Left ventricle myocardium inferior (tissue), 1 donor: ENCODE data around the gene MVB12B. TPM values are rescaled to one million over a fixed set of nuclear protein-coding genes. Genes with fewer than 3 reads are reported as not detected.

Source experiments
- DNase-seq: peaks from one replicate; pipeline ENCODE4 v3.0.0-alpha.2; 2020
- H3K27ac ChIP-seq: fragments of 200-600 bp; replicated peaks from 2 replicates; pipeline ENCODE4 v1.8.0; 2021
- H3K27me3 ChIP-seq: fragments of 200-600 bp; 2 replicates; pipeline ENCODE4 v1.8.0; 2021; ENCODE audit warnings: low read depth
- H3K36me3 ChIP-seq: fragments of 200-600 bp; 2 replicates; pipeline ENCODE4 v1.8.0; 2021
- H3K4me1 ChIP-seq: fragments of 200-600 bp; 2 replicates; pipeline ENCODE4 v1.8.0; 2021
- H3K4me3 ChIP-seq: fragments of 200-600 bp; 2 replicates; pipeline ENCODE4 v1.8.0; 2021; ENCODE audit warnings: mild to moderate bottlenecking, moderate library complexity
- H3K9me3 ChIP-seq: fragments of 200-600 bp; replicated peaks from 2 replicates; pipeline ENCODE4 v1.8.0; 2021
- CTCF ChIP-seq: fragments of 200-600 bp; IDR thresholded peaks from 2 replicates; pipeline ENCODE4 v1.8.0; 2021; ENCODE audit warnings: antibody characterized with exemption, mild to moderate bottlenecking, borderline replicate concordance
- intact Hi-C: fragments of 100-400 bp; cut with micrococcal nuclease; formaldehyde crosslinking; loops from one replicate; pipeline ENCODE4 v1.11.0; 2022
- total RNA-seq: library from RNA; stranded (reverse); fragmentation: NEBNext Ultra II Directional; extraction: Animal tissue kit (Norgen Biotek cat#: 25700); gene quantifications from one replicate; pipeline ENCODE4 v1.2.1, GENCODE V29; 2021
- donor health status: DM: no; HTN: yes; CAD: no; lungs with severe emphysema.

MVB12B gene
- total RNA-seq, 1 donor from 2014 or later: 11.2 TPM

GRCh38 chr9:126515873-126516505 lies 189.4 kb downstream of the MVB12B start:
- peaks cover 37% of the 10 kb centered on the region for H3K4me1 ChIP-seq

GRCh38 chr9:126516561-126516935 lies 189.9 kb downstream of the MVB12B start:
- no peaks in the 10 kb centered on the region for H3K9me3 ChIP-seq
- no peak for TF ChIP-seq CTCF
- H3K27me3 ChIP-seq: peaks cover 100% of the 10 kb centered on the region
- intact Hi-C loops: no loop called here
- peak overlapping the region; percentile 80 for H3K27ac ChIP-seq
- H3K4me3 ChIP-seq: peak overlapping the region; percentile 57
- DNase-seq: no peak
- no peaks in the 10 kb centered on the region for H3K36me3 ChIP-seq
- H3K4me1 ChIP-seq: peaks cover 43% of the 10 kb centered on the region

More at GRCh38 chr9:126515873-126516505, 189.4 kb downstream of the MVB12B start:
- Histone ChIP-seq H3K27ac (peak overlapping the region; percentile 80), H3K27me3 (peaks cover 97% of the 10 kb centered on the region), H3K9me3 (no peaks in the 10 kb centered on the region), H3K4me3 (no peak overlapping the region), H3K36me3 (no peaks in the 10 kb centered on the region)
- no peak for DNase-seq
- intact Hi-C loops: no loop called here
- no peak for TF ChIP-seq CTCF

GRCh38 chr9:126516936-126517832 lies 190.6 kb downstream of the MVB12B start:
- intact Hi-C loops: no loop called here
- DNase-seq: peak; percentile 73
- Histone ChIP-seq H3K9me3 (no peaks in the 10 kb centered on the region), H3K4me1 (peaks cover 48% of the 10 kb centered on the region), H3K27me3 (peaks cover 100% of the 10 kb centered on the region), H3K4me3 (peak overlapping the region; percentile 57), H3K36me3 (no peaks in the 10 kb centered on the region), H3K27ac (peak overlapping the region; percentile 80)
- no peak for TF ChIP-seq CTCF

GRCh38 chr9:126517833-126518356 lies 191.3 kb downstream of the MVB12B start:
- Histone ChIP-seq H3K36me3 (no peaks in the 10 kb centered on the region), H3K27me3 (peaks cover 100% of the 10 kb centered on the region), H3K9me3 (no peaks in the 10 kb centered on the region), H3K4me3 (peak overlapping the region; percentile 57), H3K27ac (peak overlapping the region; percentile 80), H3K4me1 (peaks cover 48% of the 10 kb centered on the region)
- TF ChIP-seq CTCF: no peak
- intact Hi-C loops: no loop called here
- DNase-seq: no peak

GRCh38 chr9:126518763-126519162 lies 192.1 kb downstream of the MVB12B start:
- Histone ChIP-seq H3K36me3 (no peaks in the 10 kb centered on the region), H3K9me3 (no peaks in the 10 kb centered on the region), H3K27ac (peak overlapping the region; percentile 80), H3K4me1 (peaks cover 46% of the 10 kb centered on the region), H3K27me3 (peaks cover 100% of the 10 kb centered on the region), H3K4me3 (no peak overlapping the region)
- no peak for TF ChIP-seq CTCF
- intact Hi-C loops: no loop called here
- no peak for DNase-seq
